ENCODE data around the gene KRT1.

KRT1 gene

GRCh38 chr12:52690351-52691075 lies 10.3 kb upstream of the KRT1 start:
- no peak overlapping the region for H3K4me3 ChIP-seq (replicated peaks; ENCODE audit: insufficient read depth, low read length)

GRCh38 chr12:52689936-52690335 lies 9.7 kb upstream of the KRT1 start:
- Histone ChIP-seq H3K4me3 (replicated peaks; ENCODE audit: insufficient read depth, low read length) (no peak overlapping the region), H3K27me3 (ENCODE audit: insufficient read depth, poor library complexity, severe bottlenecking) (peaks cover 22% of the 10 kb centered on the region), H3K27ac (replicated peaks) (no peak overlapping the region)
- TF ChIP-seq POLR2AphosphoS5 (IDR thresholded peaks at IDR 0.05; ENCODE audit: low read depth) (no peak), CTCF (IDR thresholded peaks at IDR 0.05; ENCODE audit: insufficient read depth, low read length) (no peak), REST (IDR thresholded peaks at IDR 0.05; ENCODE audit: insufficient replicate concordance, low read depth) (no peak), SPI1 (IDR thresholded peaks at IDR 0.05; ENCODE audit: borderline replicate concordance, low read depth) (no peak), GABPA (IDR thresholded peaks at IDR 0.05; ENCODE audit: low read depth) (no peak)
- DNase-seq (ENCODE audit: low read depth in 1 of 2, low spot score in 1 of 2): no peak

More at GRCh38 chr12:52690351-52691075, 10.3 kb upstream of the KRT1 start:
- no peak for DNase-seq (ENCODE audit: low read depth in 1 of 2, low spot score in 1 of 2)
- TF ChIP-seq POLR2AphosphoS5 (IDR thresholded peaks at IDR 0.05; ENCODE audit: low read depth): no peak
- TF ChIP-seq SPI1 (IDR thresholded peaks at IDR 0.05; ENCODE audit: borderline replicate concordance, low read depth): no peak
- TF ChIP-seq REST (IDR thresholded peaks at IDR 0.05; ENCODE audit: insufficient replicate concordance, low read depth): no peak
- no peak for TF ChIP-seq CTCF (IDR thresholded peaks at IDR 0.05; ENCODE audit: insufficient read depth, low read length)
- TF ChIP-seq GABPA (IDR thresholded peaks at IDR 0.05; ENCODE audit: low read depth): no peak
- H3K27ac ChIP-seq (replicated peaks): no peak overlapping the region
- peaks cover 22% of the 10 kb centered on the region for H3K27me3 ChIP-seq (ENCODE audit: insufficient read depth, poor library complexity, severe bottlenecking)

- Histone ChIP-seq H3K27ac (replicated peaks) (no peak overlapping the region), H3K4me3 (replicated peaks; ENCODE audit: insufficient read depth, low read length) (no peak overlapping the region), H3K27me3 (ENCODE audit: insufficient read depth, poor library complexity, severe bottlenecking) (peaks cover 22% of the 10 kb centered on the region)
- TF ChIP-seq GABPA (IDR thresholded peaks at IDR 0.05; ENCODE audit: low read depth) (no peak), POLR2AphosphoS5 (IDR thresholded peaks at IDR 0.05; ENCODE audit: low read depth) (no peak), SPI1 (IDR thresholded peaks at IDR 0.05; ENCODE audit: borderline replicate concordance, low read depth) (no peak), REST (IDR thresholded peaks at IDR 0.05; ENCODE audit: insufficient replicate concordance, low read depth) (no peak), CTCF (IDR thresholded peaks at IDR 0.05; ENCODE audit: insufficient read depth, low read length) (no peak)
- no peak for DNase-seq (ENCODE audit: low read depth in 1 of 2, low spot score in 1 of 2)
Measured at GRCh38 chr12:52689239-52689638, 9.0 kb upstream of the KRT1 start.

Measured in HL-60 (cell line).